Measurements from ENCODE around the gene CA10.

Gene CA10

GRCh38 chr17:52156576-52157570 lies 1.6 kb downstream of the CA10 start:
- Histone ChIP-seq H3K36me3 (ENCODE audit: control insufficient read depth, insufficient read depth, low read length) (no peaks in the 10 kb centered on the region), H3K9ac (ENCODE audit: low read length) (no peak overlapping the region), H3K4me3 (ENCODE audit: low read length) (no peak overlapping the region), H3K4me1 (ENCODE audit: control insufficient read depth, insufficient read depth, low read length) (no peaks in the 10 kb centered on the region), H3K27me3 (ENCODE audit: control insufficient read depth, insufficient read depth, low read length) (peaks cover 42% of the 10 kb centered on the region), H3K9me3 (ENCODE audit: control insufficient read depth, low read length) (no peaks in the 10 kb centered on the region)

- Histone ChIP-seq H3K27me3 (ENCODE audit: control insufficient read depth, insufficient read depth, low read length) (peaks cover 40% of the 10 kb centered on the region), H3K9ac (ENCODE audit: low read length) (no peak overlapping the region), H3K36me3 (ENCODE audit: control insufficient read depth, insufficient read depth, low read length) (no peaks in the 10 kb centered on the region), H3K9me3 (ENCODE audit: control insufficient read depth, low read length) (no peaks in the 10 kb centered on the region), H3K4me3 (ENCODE audit: low read length) (no peak overlapping the region), H3K4me1 (ENCODE audit: control insufficient read depth, insufficient read depth, low read length) (no peaks in the 10 kb centered on the region)
Measured at GRCh38 chr17:52155301-52155700, 3.2 kb downstream of the CA10 start.

GRCh38 chr17:52154466-52154865 lies 4.0 kb downstream of the CA10 start:
- Histone ChIP-seq H3K9ac (ENCODE audit: low read length) (no peak overlapping the region), H3K36me3 (ENCODE audit: control insufficient read depth, insufficient read depth, low read length) (no peaks in the 10 kb centered on the region), H3K4me3 (ENCODE audit: low read length) (no peak overlapping the region), H3K9me3 (ENCODE audit: control insufficient read depth, low read length) (no peaks in the 10 kb centered on the region), H3K27me3 (ENCODE audit: control insufficient read depth, insufficient read depth, low read length) (peaks cover 32% of the 10 kb centered on the region), H3K4me1 (ENCODE audit: control insufficient read depth, insufficient read depth, low read length) (no peaks in the 10 kb centered on the region)

- Histone ChIP-seq H3K4me3 (ENCODE audit: low read length) (no peak overlapping the region), H3K36me3 (ENCODE audit: control insufficient read depth, insufficient read depth, low read length) (no peaks in the 10 kb centered on the region), H3K27me3 (ENCODE audit: control insufficient read depth, insufficient read depth, low read length) (no peaks in the 10 kb centered on the region), H3K9ac (ENCODE audit: low read length) (no peak overlapping the region), H3K4me1 (ENCODE audit: control insufficient read depth, insufficient read depth, low read length) (no peaks in the 10 kb centered on the region), H3K9me3 (ENCODE audit: control insufficient read depth, low read length) (no peaks in the 10 kb centered on the region)
Measured at GRCh38 chr17:52150935-52151334, 7.6 kb downstream of the CA10 start.

GRCh38 chr17:52149626-52150025 lies 8.9 kb downstream of the CA10 start:
- no peaks in the 10 kb centered on the region for H3K4me1 ChIP-seq (ENCODE audit: control insufficient read depth, insufficient read depth, low read length)

GRCh38 chr17:52148969-52149351 lies 9.6 kb downstream of the CA10 start:
- Histone ChIP-seq H3K9me3 (ENCODE audit: control insufficient read depth, low read length) (no peaks in the 10 kb centered on the region), H3K4me1 (ENCODE audit: control insufficient read depth, insufficient read depth, low read length) (no peaks in the 10 kb centered on the region), H3K9ac (ENCODE audit: low read length) (no peak overlapping the region), H3K36me3 (ENCODE audit: control insufficient read depth, insufficient read depth, low read length) (no peaks in the 10 kb centered on the region), H3K27me3 (ENCODE audit: control insufficient read depth, insufficient read depth, low read length) (no peaks in the 10 kb centered on the region), H3K4me3 (ENCODE audit: low read length) (no peak overlapping the region)

More at GRCh38 chr17:52149626-52150025, 8.9 kb downstream of the CA10 start:
- H3K4me3 ChIP-seq (ENCODE audit: low read length): no peak overlapping the region
- no peaks in the 10 kb centered on the region for H3K9me3 ChIP-seq (ENCODE audit: control insufficient read depth, low read length)
- no peaks in the 10 kb centered on the region for H3K27me3 ChIP-seq (ENCODE audit: control insufficient read depth, insufficient read depth, low read length)
- H3K9ac ChIP-seq (ENCODE audit: low read length): no peak overlapping the region
- no peaks in the 10 kb centered on the region for H3K36me3 ChIP-seq (ENCODE audit: control insufficient read depth, insufficient read depth, low read length)

GRCh38 chr17:52148288-52148968 lies 10.1 kb downstream of the CA10 start:
- H3K36me3 ChIP-seq (ENCODE audit: control insufficient read depth, insufficient read depth, low read length): no peaks in the 10 kb centered on the region
- no peak overlapping the region for H3K4me3 ChIP-seq (ENCODE audit: low read length)
- no peak overlapping the region for H3K9ac ChIP-seq (ENCODE audit: low read length)
- no peaks in the 10 kb centered on the region for H3K27me3 ChIP-seq (ENCODE audit: control insufficient read depth, insufficient read depth, low read length)
- H3K4me1 ChIP-seq (ENCODE audit: control insufficient read depth, insufficient read depth, low read length): no peaks in the 10 kb centered on the region
- H3K9me3 ChIP-seq (ENCODE audit: control insufficient read depth, low read length): no peaks in the 10 kb centered on the region

- Histone ChIP-seq H3K9me3 (ENCODE audit: control insufficient read depth, low read length) (no peaks in the 10 kb centered on the region), H3K27me3 (ENCODE audit: control insufficient read depth, insufficient read depth, low read length) (no peaks in the 10 kb centered on the region), H3K36me3 (ENCODE audit: control insufficient read depth, insufficient read depth, low read length) (no peaks in the 10 kb centered on the region), H3K9ac (ENCODE audit: low read length) (no peak overlapping the region), H3K4me3 (ENCODE audit: low read length) (no peak overlapping the region), H3K4me1 (ENCODE audit: control insufficient read depth, insufficient read depth, low read length) (no peaks in the 10 kb centered on the region)
Measured at GRCh38 chr17:52147872-52148271, 10.6 kb downstream of the CA10 start.

GRCh38 chr17:52147431-52147830 lies 11.1 kb downstream of the CA10 start:
- Histone ChIP-seq H3K36me3 (ENCODE audit: control insufficient read depth, insufficient read depth, low read length) (no peaks in the 10 kb centered on the region), H3K4me3 (ENCODE audit: low read length) (no peak overlapping the region), H3K9me3 (ENCODE audit: control insufficient read depth, low read length) (no peaks in the 10 kb centered on the region), H3K4me1 (ENCODE audit: control insufficient read depth, insufficient read depth, low read length) (no peaks in the 10 kb centered on the region), H3K9ac (ENCODE audit: low read length) (no peak overlapping the region), H3K27me3 (ENCODE audit: control insufficient read depth, insufficient read depth, low read length) (no peaks in the 10 kb centered on the region)

- no peaks in the 10 kb centered on the region for H3K27me3 ChIP-seq (ENCODE audit: control insufficient read depth, insufficient read depth, low read length)
- H3K9me3 ChIP-seq (ENCODE audit: control insufficient read depth, low read length): no peaks in the 10 kb centered on the region
- no peaks in the 10 kb centered on the region for H3K4me1 ChIP-seq (ENCODE audit: control insufficient read depth, insufficient read depth, low read length)
- H3K9ac ChIP-seq (ENCODE audit: low read length): no peak overlapping the region
- no peak overlapping the region for H3K4me3 ChIP-seq (ENCODE audit: low read length)
- no peaks in the 10 kb centered on the region for H3K36me3 ChIP-seq (ENCODE audit: control insufficient read depth, insufficient read depth, low read length)
Measured at GRCh38 chr17:52145476-52145875, 13.0 kb downstream of the CA10 start.

- Histone ChIP-seq H3K4me1 (ENCODE audit: control insufficient read depth, insufficient read depth, low read length) (no peaks in the 10 kb centered on the region), H3K9ac (ENCODE audit: low read length) (no peak overlapping the region), H3K36me3 (ENCODE audit: control insufficient read depth, insufficient read depth, low read length) (no peaks in the 10 kb centered on the region), H3K27me3 (ENCODE audit: control insufficient read depth, insufficient read depth, low read length) (no peaks in the 10 kb centered on the region), H3K9me3 (ENCODE audit: control insufficient read depth, low read length) (no peaks in the 10 kb centered on the region), H3K4me3 (ENCODE audit: low read length) (no peak overlapping the region)
Measured at GRCh38 chr17:52143542-52143941, 15.0 kb downstream of the CA10 start.

GRCh38 chr17:52140601-52141000 lies 17.9 kb downstream of the CA10 start:
- H3K4me1 ChIP-seq (ENCODE audit: control insufficient read depth, insufficient read depth, low read length): no peaks in the 10 kb centered on the region
- no peaks in the 10 kb centered on the region for H3K9me3 ChIP-seq (ENCODE audit: control insufficient read depth, low read length)
- no peak overlapping the region for H3K4me3 ChIP-seq (ENCODE audit: low read length)
- no peaks in the 10 kb centered on the region for H3K27me3 ChIP-seq (ENCODE audit: control insufficient read depth, insufficient read depth, low read length)
- no peak overlapping the region for H3K9ac ChIP-seq (ENCODE audit: low read length)
- H3K36me3 ChIP-seq (ENCODE audit: control insufficient read depth, insufficient read depth, low read length): no peaks in the 10 kb centered on the region

Measured in mucosa of stomach (tissue), 1 donor.